Middle frontal gyrus (tissue), 1 donor: Measurements from ENCODE around the gene CRKL.
A peak's percentile ranks its signal among the peaks of the same experiment; 100 is the strongest.
"Not testable (repeated sequence)": the region's sequence is repeated elsewhere in the genome, so short reads cannot be mapped to it uniquely, and the experiment has no call there.

Source experiments
- DNase-seq: peaks from one replicate; pipeline ENCODE4 v3.0.0-alpha.2; 2015; ENCODE audit warnings: low spot score; ENCODE audit errors: extremely low spot score

Gene CRKL

DNA sequence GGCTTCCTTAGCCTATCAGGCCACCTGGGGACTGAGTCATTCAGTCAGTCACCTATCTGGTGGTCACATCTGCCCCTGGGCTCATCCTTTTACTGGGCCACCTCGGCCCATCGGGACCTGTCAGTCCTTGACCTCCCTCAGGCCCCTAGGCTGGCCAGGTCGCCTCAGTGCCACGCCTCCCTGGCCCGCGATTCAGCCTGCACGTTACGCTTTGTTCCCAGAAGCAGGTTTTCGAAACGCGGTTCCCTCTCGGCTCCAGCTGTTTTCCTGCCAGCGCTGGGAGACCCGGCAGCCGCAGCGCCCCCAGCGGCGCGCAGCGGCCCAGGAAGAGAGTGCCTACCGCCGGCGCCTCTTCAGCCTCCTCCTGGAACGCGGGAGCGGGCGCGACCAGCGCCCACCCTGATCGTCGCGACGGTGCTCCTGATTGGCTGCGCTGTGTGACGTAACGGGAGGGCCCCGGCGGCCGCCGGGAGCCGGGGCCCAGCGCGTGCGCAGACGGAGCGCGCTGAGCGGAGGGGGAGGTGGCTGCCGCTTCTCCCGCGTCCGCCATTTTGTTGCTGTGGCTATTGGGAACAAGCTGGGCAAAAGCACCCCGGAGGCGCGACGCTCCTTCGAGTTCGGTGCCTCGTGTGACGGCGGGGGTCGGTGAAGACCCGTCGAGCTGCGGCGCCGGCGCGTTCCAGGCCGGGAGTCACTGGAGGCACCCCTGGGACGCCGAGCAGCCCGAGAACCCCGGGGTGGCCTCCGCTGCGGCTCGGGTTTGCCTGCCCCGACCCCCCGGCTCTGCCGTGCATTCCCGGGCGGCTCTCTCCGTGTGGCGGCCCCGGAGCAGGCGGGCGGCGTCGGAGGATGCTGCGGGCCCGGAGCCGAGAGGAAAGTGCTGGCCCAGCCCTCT, at the start of gene CRKL:
Gene CRKL (plus strand): TSS at position 492 of the 895 bp plus-strand sequence. CDS start 528 bp downstream, outside the sequence.
- DNase-seq, result peak; percentile 97

- no peak for DNase-seq
Observed at GRCh38 chr22:20868025-20868962, 48.9 kb upstream of the CRKL start.

GRCh38 chr22:20869234-20869633, 48.0 kb upstream of the CRKL start:
- no peak for DNase-seq

- DNase-seq, result no peak
Observed at GRCh38 chr22:20873214-20873613, 44.0 kb upstream of the CRKL start.

DNA sequence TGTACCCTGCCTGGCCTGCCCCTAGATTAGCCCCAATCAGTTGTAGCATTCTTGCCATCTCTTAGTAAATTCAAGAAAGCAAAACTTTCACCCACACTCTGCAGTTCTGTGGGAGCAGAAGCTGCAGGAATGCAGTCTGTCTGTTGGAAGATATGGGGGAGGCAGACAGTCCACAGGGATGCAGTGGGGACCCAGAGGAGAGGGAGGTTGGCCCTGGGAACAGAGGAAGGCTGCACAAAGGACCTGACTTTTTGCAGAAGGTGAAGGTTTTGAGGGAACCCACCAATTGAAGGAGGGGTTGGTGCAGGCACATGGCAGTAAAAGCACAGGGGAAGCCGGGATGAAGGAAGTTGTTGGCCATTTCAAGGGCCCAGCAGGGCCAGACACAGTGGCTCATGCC, 41.9 kb upstream of the CRKL start:
- no peak for DNase-seq

GRCh38 chr22:20877715-20878114, 39.5 kb upstream of the CRKL start:
- DNase-seq, result no peak

DNA sequence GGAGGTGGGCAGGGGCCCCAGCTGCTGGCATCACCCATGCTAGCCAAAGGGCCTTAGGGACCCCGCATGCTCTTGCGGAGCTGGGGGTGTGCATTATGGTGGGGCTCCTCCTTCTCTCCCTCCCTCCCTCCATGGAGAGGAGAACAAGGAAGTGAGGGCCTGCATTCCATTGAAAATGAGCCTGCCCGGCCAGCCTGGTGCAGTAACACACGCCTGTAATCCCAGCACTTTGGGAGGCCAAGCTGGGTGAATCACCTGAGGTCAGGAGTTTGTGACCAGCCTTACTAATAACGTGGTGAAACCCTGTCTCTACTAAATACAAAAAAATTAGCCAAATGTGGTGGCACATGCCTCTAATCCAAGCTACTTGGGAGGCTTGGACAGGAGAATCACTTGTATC, 36.0 kb upstream of the CRKL start:
- DNase-seq, result no peak

GRCh38 chr22:20881869-20882815, 35.1 kb upstream of the CRKL start:
- no peak for DNase-seq

- DNase-seq, result no peak
Observed at GRCh38 chr22:20882855-20883254, 34.4 kb upstream of the CRKL start.

GRCh38 chr22:20884454-20884853, 32.8 kb upstream of the CRKL start:
- DNase-seq, result no peak

DNA sequence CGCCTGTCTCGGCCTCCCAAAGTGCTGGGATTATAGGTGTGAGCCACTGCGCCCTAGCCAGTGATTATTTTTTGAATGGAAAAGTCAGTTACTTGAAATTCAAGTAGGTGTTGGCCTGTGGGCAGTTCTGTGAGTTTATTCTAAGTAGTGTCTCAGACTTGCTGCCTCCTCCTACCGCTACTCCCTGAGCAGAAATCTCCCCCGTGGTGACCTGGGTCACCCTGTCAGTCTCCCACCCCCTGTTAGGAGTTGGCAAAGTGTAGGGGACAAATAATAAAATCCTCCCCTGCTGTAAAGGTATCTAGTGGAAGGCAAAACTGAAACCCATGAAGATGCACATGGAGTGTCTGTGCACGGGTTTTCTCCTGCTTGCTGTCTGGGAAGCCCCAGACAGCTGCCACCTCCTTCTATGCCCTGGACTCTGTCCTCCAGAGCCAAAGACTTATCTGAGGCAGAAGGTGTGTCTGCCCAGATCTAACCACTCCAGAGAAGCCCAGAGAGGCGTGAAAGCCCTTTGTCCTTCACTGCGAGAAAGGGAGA, 32.1 kb upstream of the CRKL start:
- DNase-seq, result no peak

DNA sequence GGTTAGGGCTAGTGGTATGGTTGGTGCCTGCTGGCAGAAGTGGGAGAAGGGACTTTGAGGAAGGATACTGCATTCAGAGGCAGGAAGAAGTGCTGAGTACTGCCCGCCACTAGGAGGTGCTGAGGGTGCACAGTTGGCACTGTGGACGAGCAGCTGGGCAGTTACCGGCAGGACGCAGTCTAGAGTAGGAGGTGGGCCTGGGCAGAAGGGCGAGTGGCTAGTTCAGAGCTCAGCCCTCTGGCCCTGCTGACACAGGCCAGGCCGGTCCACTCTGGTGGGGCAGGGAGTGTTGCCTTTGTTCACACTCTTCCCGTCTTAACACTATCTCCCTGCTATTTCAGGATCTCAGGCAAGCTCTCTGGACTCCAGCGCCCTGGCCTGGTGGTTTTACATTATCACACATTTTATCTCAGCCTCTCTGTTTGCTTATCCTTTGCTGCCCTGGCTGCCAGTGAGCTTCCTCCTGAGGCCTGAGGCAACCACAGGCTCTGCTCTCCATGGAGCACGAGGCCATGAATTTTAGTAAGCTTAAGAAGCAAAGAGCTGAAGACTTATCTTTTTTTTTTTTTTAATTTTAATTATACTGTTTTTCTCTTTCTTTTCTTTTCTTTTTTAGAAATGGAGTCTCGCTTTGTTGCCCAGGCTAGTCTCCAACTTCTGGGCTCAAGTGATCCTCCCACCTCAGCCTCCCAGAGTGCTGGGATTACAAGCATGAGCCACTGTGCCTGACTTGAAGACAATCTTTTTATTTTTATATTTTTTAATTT, 31.5 kb upstream of the CRKL start:
- DNase-seq, result peak; percentile 54

DNA sequence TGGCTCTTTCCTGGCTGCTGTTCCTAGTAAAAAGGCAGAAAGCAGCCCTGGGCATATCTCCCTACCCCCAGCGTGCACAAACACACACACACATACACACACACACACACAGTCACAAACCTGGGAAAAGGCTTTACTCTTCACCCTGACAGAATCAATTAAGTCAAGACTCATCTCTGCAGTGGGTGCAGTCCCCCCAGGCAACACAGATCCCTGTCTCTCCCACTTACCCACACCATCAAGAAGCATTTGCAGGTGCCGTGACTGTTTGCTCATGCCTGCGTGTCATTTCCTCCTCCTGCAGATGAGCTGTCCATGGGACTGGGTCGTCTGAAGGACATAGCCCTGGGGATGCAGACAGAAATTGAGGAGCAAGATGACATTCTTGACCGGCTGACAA, 29.8 kb upstream of the CRKL start:
- DNase-seq, result no peak

GRCh38 chr22:20889025-20889704, 28.0 kb upstream of the CRKL start:
- no peak for DNase-seq

GRCh38 chr22:20889904-20890540, 27.2 kb upstream of the CRKL start:
- no peak for DNase-seq

DNA sequence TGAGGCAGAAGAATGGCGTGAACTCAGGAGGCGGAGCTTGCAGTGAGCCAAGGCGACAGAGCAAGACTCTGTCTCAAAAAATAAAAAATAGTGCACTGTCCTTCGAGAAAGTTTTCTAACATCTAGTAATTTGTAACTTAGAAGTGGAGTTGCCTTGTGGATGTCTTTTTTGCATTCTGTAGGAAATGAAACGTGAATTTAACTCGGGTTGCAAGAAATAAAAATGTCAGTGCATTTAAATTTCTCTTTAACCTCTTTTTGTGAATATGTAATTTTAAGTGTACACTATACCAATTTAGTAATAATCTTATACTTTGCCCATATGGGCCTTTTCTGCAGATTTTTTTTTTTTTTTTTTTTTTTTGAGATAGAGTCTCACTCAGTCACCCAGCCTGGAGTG, 26.2 kb upstream of the CRKL start:
- DNase-seq, result no peak

GRCh38 chr22:20897737-20898136, 19.5 kb upstream of the CRKL start:
- DNase-seq, result not testable (repeated sequence)

- DNase-seq, result no peak
Observed at GRCh38 chr22:20899827-20900423, 17.3 kb upstream of the CRKL start.
